HT1080 (cell line): ENCODE measurements around the gene EIF3B. TPM values are rescaled to one million over a fixed set of nuclear protein-coding genes. Genes with fewer than 3 reads are reported as not detected.
"Not testable (repeated sequence)": the region's sequence is repeated elsewhere in the genome, so short reads cannot be mapped to it uniquely, and the experiment has no call there.

ENCODE experiments used
- DNase-seq: peaks from one replicate; pipeline ENCODE4 v3.0.0-alpha.2; 2015; ENCODE audit warnings: low read depth
- total RNA-seq: library from RNA; depleted of rRNA; stranded (reverse); fragments of >200 nt; shearing (Covaris generic); gene quantifications from 2 replicates; pipeline ENCODE4 v1.2.3, GENCODE V29; 2014

The EIF3B gene
- total RNA-seq, 1 experiment from 2014 or later = 248 TPM

DNA sequence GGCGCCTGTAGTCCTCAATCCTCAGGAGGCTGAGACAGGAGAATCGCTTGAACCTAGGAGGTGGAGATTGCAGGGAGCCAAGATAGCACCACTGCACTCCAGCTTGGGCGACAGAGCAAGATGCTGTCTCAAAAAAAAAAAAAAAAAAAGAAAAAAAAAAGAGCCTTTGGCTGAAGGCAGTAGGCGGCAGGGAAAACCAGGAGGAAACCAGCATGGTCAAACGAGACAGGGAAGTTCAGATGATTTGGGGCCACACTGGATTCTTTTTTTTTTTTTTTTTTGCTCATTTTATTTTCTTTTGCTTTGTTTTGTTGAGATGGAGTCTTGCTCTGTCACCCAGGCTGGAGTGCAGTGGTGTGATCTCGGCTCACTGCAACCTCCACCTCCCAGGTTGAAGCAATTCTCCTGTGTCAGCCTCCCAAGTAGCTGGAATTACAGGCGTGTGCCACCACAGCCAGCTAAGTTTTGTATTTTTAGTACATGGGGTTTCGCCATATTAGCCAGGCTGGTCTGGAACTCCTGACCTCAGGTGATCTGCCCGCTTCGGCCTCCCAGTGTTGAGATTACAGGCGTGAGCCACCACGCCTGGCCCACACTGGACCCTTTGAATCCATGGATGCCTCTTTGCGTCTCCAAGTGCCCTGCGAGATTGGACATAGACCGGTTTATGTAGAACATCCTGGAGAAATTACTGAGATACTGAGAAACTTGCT, 7.1 kb upstream of the EIF3B start:
- not testable (repeated sequence) for DNase-seq

DNA sequence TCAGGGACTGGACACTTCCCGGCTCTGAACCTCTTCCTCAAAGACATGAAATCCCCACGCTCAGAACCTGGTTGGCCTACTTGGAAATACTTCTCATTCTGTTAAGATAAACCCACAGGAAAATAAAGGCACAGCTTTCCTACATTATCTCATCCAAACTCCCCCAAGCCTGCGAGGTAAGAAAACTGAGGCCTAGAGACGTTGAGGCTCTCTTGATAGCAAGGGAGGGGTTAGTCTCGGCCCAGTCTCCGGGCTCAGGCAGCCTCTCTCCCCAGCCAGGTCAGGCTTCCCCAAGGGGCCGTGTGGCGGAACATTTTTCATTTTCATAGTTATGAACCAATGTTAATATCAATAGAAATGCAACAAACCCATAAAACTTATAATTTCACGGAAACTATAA, 4.6 kb upstream of the EIF3B start:
- no peak for DNase-seq

DNA sequence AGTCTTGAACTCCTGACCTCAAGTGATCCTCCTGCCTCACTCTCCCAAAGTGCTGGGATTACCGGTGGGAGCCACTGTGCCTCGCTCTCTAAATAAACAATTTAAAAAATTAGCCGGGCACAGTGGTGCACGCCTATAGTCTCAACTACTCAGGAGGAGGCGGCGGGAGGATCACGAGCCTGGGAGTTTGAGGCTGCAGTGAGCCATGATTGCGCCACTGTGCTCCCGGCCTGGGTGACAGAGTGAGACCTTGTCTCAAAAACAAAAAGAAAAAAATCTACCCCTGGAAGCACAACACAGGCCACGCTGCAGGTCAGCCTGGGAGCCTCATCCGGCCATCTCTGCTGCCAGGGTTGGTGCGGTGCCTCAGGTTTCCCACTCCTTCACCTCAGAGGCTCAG, 3.8 kb upstream of the EIF3B start:
- DNase-seq = no peak

DNA sequence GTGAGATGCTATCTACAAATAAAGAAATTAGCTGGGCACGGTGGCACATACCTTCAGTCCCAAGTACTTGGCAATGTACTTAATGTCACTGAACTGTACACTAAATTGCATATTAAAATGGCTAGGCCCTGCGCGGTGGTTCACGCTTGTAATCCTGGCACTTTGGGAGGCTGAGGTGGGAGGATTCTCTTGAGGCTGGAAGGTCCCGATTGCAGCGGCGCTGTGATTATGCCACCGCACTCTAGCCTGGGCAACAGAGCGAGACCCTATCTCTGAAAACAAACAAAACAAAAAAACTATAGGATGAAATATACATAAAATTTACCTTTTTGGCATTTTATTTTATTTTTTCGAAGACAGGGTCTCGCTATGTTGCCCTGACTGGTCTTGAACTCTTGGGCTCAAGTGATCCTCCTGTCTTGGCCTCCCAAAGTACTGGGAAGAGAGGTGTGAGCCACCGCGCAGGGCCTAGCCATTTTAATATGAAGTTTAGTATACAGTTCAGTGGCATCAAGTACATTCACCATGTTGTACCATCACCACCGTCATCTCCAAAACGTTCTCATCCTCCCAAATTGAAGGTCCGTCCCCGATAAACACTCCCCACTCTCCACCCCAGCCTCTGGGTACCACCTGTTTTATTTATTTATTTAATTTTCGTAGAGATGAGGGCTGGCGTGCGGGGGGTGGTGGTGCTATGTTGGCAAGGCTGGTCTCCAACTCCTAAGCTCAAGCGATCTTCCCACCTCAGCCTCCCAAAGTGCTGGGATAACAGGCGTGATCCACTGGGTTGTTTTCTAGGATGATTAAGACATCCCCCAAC, 1.3 kb upstream of the EIF3B start:
- no peak for DNase-seq

DNA sequence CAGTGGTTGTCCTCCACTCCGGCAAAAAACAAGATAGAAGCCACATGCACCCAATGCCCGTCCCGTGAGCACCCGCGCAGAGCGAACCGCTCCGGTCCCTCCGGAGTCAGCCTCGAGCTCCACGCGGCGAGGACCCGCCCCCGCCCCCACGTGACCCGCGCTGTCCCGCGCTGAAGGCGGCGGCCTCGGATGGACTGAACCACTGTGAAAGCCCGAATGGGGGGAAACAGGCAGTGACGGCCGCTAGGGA, 766 bp upstream of the EIF3B start:
- DNase-seq = peak; percentile 80

DNA sequence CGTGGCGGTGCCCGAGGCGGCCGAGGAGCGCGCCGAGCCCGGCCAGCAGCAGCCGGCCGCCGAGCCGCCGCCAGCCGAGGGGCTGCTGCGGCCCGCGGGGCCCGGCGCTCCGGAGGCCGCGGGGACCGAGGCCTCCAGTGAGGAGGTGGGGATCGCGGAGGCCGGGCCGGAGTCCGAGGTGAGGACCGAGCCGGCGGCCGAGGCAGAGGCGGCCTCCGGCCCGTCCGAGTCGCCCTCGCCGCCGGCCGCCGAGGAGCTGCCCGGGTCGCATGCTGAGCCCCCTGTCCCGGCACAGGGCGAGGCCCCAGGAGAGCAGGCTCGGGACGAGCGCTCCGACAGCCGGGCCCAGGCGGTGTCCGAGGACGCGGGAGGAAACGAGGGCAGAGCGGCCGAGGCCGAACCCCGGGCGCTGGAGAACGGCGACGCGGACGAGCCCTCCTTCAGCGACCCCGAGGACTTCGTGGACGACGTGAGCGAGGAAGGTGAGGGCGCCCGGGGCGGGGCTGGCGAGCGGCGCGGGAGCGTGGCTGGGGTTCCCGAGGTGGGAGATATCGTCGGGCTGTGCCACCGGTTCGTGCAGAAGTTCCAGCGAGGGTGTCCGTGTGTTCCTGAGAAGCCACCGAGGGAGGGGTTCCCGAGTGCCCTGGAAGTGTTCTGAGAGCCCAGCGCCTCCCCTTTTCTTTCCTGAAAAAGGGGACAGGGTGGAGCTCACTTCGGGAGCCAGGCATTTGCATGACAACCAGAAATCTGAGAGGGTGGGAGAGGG, 495 bp downstream of the EIF3B start:
- DNase-seq = no peak

DNA sequence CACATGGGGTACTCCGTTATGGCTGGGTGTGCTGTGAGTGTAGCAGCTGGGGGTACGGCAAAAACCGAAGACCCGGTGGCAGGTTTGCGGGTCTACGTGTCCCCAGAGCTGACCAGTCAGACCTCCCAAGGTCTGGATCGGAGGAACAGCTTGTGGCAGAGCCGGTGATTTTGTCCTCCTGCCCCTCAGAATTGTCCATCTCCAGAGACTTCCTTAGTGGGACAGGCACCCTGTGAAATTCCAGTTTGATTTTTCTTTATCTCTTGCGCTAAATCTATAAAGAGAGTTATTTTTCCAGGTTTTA, 1.0 kb downstream of the EIF3B start:
- no peak for DNase-seq

DNA sequence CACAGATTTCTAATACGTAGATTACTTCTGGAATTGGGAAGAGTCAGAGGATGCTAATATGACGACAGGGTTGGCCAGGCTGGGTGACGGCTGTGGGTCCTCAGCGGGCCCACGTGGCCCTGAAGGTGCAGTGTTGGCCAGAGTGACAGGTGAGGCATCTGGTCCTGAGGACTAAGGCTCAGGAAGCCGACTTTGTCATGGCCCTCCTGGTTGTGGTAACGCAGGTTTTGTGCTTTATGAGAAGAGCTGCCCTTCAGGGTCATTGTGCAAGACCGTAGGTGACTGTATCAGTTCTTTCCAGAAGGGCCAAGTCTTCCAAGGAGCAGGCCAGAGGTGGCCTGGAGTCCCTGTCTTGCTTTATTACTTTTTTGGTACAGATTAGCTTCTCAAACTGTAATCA, 2.5 kb downstream of the EIF3B start:
- DNase-seq = no peak

DNA sequence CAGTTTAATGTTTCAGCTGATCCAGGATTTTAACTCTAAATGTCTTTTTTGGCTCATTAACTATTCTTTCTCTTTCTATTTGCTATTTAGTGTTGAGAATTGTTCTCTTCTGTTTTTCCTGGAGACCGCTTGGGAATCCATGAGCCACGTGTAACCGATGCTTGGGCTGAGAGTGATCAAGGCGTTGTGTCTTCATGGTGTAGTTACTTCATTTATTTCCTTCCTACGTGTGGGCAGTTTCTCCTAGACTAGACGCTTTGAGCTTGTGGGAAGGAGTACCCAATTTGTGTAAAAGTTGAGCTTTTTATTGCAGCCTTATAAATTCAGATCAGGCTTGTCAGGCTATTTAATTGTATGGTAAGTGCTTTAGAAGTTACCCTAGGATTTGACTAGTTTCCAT, 2.9 kb downstream of the EIF3B start:
- no peak for DNase-seq

DNA sequence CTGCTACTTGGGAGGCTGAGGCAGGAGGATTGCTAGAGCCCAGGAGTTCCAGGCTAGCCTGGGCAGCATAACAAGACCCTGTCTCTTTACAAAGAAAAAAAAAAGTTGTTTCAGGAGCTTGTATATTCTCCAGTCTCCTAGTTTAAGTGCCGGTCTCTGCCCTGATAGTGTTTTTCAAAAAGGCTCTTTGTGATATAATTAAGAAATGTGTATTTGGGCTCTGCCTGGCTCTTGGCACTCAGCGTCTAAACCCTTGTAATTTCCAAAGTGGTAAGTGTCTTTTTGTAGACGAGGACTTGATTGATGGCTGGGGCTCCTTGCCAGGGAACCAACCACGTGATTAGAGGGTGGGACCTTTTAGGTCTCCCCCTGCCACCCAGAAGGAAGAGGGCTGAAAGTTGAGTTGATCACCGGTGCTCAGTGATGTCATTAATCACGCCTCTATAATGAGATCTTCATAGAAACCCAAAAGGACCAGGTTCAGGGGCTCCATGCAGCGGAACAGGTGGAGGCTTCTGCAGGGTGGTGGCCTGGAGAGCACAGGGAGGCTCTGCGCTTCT, 4.4 kb downstream of the EIF3B start:
- no peak for DNase-seq

DNA sequence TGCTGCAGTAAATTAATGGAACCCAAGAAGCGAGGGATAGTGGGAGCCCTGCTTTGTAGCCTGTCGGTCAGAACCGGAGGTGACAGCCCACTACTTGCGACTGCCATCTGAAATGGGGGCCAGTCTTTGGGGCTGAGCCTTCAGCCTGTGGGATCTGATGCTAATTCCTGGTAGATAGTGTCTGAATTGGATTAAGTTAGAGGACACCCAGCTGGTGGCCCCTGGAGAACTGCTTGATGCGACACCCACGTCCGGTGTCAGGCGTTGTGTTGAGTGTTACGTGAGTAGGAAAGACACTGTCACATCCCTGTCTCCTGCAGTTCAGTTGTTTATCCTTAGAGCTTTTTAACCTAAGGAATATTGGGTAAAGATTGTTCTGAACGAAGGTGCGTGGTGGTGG, 5.0 kb downstream of the EIF3B start:
- no peak for DNase-seq

DNA sequence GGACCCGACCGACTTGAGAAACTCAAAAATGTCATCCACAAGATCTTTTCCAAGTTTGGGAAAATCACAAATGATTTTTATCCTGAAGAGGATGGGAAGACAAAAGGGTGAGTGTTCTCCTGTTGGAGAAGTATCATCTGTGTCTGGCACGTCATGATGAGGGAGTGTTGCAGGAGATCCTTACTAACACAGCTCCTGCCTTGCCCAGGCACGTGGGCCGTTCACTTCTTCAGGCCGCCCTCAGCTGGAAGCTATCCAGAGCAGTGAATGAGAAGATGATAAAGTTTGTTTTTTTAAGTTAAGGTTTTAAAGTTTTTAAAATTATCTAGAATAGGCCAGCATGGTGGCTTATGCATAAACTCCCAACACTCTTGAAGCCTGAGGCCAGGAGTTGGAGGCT, 6.2 kb downstream of the EIF3B start:
- no peak for DNase-seq

DNA sequence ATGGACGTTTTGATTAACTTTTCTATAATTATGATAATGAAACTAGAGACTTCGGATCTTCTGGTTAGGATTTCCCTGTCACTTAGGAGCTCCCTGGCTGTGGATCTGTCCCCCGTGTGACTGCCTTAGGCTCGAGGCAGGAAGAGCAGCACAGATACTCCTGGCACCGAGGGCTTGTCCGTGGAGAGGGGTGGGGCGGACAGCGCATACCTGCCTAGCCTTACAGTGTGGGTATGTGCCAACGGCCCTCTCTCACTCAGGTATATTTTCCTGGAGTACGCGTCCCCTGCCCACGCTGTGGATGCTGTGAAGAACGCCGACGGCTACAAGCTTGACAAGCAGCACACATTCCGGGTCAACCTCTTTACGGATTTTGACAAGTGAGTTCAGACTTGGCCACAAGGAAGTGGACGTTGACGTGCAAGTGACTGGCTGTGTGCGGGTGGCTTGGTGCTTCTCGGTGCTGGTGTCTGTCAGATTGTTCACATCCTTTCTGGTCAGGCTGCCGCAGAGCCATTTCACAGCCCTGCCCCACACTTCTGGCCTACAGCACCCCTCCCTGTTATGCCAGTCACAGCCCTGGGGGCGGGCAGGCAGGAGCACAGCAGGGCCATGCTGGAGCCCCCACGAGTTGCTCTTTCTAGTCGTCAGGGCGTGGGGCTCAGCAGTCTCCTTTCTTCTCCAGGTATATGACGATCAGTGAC, 7.9 kb downstream of the EIF3B start:
- DNase-seq = no peak

DNA sequence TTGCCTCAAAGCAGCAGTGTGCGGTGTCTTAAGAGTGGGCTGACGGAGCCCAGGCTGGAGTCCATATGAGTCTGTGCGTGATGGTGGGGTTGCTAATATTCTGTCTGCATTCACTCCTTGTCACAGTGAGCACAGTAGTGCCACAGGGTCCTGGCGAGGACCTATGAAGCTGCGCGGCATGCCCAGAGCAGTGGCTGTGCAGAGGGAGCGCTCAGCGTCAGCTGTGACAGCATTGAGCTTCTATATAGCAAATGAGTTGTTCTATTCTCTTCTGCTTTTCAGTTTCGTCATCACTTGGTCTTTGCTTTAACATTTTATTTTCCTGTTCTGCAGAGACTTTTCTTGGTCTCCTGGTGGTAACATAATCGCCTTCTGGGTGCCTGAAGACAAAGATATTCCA, 14.5 kb downstream of the EIF3B start:
- no peak for DNase-seq

DNA sequence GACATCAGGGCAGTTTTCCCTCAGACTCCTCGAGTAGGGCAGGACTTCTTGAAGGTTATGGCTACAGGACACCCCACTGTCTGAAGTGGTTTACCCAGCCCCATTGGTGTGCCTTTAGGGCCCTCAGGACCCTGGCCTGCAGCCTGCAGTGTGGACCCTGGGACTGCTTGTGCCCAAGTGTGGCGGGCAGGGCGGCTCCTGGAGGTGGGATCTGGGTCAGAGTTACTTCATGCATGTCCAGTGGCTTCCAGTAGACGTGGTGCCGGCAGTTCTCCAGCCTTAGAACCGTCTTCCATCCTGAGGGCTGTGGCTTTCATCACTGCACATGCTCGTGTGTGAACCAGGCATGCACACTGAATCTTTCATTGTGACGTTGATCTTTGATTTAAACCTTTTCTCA, 16.7 kb downstream of the EIF3B start:
- no peak for DNase-seq

DNA sequence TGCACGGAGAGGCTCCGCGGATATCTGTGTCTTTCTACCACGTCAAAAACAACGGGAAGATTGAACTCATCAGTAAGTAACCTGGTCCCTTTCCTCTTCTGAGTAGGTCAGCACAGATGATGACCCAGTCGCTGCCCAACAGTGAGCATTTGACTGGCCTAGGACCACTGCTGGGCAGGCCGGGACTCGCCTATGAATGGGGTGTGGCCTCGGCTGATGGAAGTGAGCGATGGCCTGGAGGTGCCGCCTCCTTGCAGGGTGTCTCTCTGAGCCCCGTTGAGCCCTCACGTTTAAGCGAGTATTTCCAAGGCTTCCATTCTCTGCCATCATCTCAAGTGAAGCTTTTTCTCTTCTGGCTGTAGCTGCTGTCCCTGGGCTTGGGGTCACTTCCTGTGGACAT, 18.1 kb downstream of the EIF3B start:
- DNase-seq = no peak

DNA sequence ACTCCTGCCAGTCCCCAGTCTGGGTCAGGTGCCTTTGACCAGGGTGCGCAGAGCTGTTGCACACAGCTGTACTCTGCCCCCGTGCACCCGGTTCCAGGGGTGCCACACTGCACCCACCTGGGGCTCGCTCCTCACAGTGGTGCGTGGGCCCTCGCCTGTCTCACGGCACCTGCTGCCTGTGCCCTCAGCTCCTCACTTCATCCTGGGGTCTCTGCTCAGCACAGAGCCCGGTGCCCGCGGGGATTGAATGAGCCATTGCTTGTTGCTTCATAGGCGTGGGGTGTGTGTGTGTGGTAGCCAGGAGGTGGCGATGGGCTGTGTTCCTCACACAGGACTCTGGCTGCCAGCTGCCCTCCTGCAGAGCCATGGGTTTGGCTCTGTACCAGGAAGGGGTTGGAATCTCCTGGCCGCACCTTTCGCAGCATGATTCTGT, 18.5 kb downstream of the EIF3B start:
- DNase-seq = no peak

DNA sequence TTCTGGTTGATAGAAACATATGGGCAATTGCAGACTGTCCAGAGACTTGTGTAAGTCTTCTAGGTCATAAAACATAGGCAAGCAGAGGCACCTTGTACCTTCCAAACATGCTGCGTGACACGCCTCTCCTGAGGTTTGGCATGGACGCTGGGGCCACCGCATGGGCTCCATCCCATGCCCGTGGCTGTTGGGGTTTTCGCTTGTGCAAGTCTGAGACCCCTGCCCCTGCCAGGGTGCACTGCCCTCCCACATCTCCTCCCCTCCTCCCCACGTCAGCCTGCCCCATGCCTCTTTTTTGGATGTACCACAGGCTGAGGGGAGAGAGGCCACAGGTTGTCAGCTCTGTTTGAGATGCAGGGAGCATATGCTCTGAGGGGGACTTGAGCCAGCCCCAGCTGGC, 19.0 kb downstream of the EIF3B start:
- no peak for DNase-seq

DNA sequence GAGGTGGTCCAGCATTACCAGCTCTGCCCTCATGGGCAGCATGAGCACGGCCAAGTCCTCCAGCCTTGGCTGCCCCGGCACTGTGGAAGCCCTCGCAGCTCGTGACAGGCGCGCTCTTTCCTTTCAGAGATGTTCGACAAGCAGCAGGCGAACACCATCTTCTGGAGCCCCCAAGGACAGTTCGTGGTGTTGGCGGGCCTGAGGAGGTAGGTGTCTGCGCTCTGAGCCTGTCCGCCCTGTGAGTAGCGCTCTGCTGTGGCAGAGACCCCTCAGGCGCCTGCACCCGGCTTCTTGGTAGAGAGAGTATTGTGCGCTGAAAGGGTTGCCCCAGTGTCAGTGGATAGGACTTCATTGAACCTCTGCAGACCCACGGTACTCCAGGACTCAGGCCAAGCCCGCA, 19.8 kb downstream of the EIF3B start:
- DNase-seq = no peak

DNA sequence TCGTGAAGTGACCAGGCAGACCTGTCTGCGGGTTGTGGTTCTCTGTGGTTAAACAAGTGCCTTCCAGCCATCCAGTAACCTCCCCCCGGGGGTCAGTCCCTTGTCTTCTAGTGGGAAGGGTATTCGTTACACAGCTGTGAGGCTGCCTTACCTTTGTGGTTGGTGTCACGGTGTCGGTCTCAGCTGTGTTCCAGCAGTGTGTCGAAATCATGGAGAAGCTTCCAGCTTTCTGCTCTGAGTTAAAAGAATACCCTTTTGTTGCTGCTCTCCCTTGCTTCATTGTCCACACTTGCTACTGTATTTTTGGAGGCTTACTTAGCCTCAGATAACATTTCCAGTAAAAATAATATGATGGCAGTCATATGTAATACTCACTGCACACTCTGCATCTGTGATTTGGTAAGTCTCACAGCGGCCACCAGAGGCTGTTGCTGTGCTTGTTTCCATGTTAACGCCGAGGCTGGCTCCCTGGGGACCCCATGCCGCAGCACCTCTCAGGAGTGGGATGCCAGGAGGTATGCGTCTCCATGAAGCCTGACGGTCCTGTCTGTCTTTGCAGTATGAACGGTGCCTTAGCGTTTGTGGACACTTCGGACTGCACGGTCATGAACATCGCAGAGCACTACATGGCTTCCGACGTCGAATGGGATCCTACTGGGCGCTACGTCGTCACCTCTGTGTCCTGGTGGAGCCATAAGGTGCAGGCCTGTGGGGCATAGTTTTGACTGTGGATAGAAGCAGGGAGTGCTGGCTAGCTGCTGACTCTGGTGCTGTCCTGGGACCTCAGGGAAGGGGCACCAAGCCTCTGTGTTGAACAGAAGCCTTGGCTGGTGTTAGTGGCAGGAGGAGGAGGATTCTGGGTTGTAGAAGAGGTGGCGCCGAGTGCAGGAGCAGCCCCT, 20.5 kb downstream of the EIF3B start:
- DNase-seq = no peak
